Measurements from ENCODE around the gene VMP1.
"Not testable (repeated sequence)": the region's sequence is repeated elsewhere in the genome, so short reads cannot be mapped to it uniquely, and the experiment has no call there.

The VMP1 gene

GRCh38 chr17:59863616-59864015 lies 156.2 kb downstream of the VMP1 start:
- no peak for DNase-seq (ENCODE audit: low spot score)

DNA sequence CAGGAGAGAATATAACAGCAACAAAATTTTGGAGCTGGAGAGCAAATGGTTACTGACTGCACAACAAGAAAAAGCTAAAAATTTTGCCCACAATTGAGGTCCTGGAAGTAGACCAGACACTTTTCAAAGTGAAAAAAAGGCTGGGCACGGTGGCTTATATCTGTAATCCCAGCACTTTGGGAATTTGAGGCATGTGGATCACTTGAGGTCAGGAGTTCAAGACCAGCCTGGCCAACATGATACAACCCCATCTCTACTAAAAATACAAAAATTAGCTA lies 162.4 kb downstream of the VMP1 start:
- DNase-seq (ENCODE audit: low spot score) = no peak

DNA sequence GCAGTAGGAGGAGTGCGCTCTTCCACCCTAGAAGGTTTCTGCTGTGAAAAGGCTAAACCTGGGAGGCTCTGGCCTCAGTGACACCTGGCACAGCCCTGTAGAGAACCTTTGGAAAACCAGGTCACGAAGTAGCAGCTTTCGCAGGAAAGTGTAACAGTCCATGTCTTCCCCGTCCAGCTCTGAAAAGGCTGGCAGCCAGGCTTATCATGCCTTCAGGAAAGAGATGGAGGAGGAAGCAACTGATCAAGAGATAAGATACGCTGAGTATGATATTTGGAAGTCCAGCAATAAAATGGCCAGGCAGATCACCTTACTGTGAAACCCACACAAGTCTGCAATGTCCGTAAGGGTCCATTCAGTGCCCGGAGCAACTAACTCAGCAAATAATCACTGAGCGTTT lies 163.0 kb downstream of the VMP1 start:
- no peak for DNase-seq (ENCODE audit: low spot score)

- no peak for DNase-seq (ENCODE audit: low spot score)
Measured at GRCh38 chr17:59872351-59872750, 164.9 kb downstream of the VMP1 start.

DNA sequence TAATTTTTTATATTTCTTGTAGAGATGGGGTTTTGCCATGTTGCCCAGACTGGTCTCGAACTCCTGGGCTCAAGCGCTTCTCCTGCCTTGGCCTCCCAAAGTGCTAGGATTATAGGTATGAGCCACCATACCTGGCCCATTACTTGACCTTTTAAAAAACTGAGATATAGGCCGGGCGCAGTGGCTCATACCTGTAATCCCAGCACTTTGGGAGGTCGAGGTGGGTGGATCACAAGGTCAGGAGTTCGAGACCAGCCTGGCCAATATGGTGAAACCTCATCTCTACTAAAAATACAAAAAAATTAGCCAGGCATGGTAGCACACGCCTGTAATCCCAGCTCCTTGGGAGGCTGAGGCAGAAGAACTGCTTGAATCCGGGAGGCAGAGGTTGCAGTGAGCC lies 166.0 kb downstream of the VMP1 start:
- DNase-seq (ENCODE audit: low spot score) = not testable (repeated sequence)

DNA sequence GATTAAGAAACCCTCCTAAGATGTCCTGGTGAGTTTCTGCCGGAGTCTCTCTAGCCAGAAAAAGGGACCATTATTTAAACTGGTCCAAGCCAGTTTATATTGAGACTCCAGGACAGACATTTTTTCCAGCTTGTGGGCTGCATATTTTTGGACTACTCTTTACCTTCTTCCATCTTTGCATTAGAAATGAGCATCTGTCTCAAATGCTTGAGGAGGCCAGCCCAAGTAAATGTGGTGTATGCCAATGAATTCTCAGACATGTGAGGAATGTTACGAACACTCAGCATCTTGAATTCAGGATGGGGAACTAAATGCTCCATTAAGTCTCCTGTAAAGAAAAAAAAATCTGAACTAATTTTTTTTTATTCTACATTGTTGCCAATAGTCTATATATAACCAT lies 166.9 kb downstream of the VMP1 start:
- no peak for DNase-seq (ENCODE audit: low spot score)

DNA sequence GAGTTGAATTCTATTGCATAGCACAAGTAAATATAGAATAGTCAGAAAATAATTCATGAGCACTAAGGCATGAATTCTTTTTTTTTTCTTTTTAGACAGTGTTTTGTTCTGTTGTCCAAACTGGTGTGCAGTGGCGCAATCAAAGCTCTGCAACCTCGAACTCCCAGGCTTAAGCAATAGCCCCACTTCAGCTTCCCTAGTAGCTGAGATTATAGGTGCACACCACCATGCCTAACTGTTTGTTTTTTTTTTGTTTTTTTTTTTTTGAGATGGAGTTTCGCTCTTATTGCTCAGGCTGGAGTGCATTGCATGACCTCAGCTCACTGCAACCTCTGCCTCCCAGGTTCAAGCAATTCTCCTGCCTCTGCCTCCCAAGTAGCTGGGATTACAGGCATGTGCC lies 168.7 kb downstream of the VMP1 start:
- DNase-seq (ENCODE audit: low spot score) = no peak

GRCh38 chr17:59877965-59878364 lies 170.5 kb downstream of the VMP1 start:
- DNase-seq (ENCODE audit: low spot score) = no peak

- no peak for DNase-seq (ENCODE audit: low spot score)
Measured at GRCh38 chr17:59878624-59879023, 171.2 kb downstream of the VMP1 start.

DNA sequence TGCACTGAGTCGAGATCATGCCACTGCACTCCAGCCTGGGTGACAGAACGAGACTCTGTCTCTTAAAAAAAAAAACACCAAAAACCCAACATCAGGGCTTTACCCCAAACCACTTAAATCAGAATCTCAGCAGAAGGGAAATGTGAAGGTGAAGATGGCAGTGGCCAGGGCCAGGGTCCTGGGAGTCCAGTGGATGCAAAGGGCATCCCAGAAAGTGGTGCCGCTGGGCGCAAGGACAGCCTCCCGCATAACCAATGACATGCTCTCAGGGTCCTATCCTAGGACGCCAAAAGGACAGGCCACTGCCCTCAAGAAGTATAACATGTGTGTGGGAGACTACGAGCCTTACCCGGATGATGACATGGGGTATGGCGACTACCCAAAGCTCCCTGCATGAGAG lies 177.4 kb downstream of the VMP1 start:
- DNase-seq (ENCODE audit: low spot score) = no peak

GRCh38 chr17:59888145-59888750 lies 180.8 kb downstream of the VMP1 start:
- no peak for DNase-seq (ENCODE audit: low spot score)

DNA sequence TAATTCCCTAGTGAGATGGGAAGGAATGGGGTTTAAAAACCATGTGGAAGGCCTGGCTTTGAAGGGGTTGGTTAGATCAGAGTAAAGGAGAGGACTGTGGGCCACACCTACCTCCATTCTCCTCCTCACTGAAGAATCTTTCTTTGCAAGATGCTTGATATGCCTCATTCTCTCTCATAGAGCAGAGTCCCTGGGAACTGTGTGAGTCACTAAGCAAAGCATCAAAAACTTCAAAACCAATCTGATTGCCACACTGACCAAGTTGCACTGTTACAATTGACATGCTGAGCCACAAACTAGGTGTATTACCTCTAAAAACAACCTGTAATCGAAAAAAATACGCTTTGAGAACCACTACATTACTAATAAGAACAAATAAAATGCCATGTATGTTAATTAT lies 183.3 kb downstream of the VMP1 start:
- no peak for DNase-seq (ENCODE audit: low spot score)
